ENCODE results near the gene TIE1.

The TIE1 gene

DNA sequence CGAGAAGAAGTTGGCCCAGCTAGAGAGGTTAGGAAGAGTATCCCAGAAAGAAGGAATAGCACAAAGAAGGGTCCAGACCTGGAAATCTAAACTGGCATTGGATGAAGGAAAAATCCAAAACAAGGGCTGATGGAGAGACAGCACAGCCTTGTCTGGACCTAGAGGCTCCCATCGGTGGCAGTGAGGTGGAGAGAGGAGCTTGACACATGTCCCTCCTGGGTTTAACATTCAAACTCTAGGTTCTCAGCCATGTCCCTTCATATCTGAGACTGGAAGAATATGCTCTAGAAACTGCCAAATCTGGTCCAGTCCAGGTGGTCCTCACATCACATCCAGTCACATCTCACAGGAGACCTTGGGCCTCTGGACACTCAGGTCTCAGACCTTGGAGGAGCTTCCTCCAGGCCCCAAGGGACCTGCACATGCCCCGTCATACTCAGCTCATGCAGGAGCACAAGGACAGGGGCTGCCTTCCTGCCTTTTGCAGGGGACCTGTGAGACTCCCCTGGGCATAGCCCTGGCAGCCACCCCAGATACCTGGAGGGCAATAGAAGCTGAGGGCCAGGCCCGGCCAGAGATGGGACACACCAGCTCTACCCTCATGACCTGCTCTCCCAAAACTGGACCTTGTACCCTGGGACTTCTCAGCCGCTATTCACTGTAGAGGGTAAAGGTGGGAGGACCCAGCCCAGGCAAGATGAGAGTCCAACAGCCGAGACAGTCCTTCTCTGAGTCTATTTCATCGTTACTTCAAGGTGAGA, 23.5 kb upstream of the TIE1 start:
- Histone ChIP-seq H3K4me3 (no peak overlapping the region), H3K9me3 (ENCODE audit: low read depth, low read length) (no peaks in the 10 kb centered on the region), H3K27ac (no peak overlapping the region), H3K9ac (ENCODE audit: insufficient read length) (no peak overlapping the region), H3K36me3 (ENCODE audit: insufficient read depth, low read length) (no peaks in the 10 kb centered on the region)
- TF ChIP-seq FOXP2 (optimal IDR thresholded peaks at IDR 0.05; ENCODE audit: control extremely low read depth, extremely low read length, insufficient read depth): no peak
- no peak for TF ChIP-seq POLR2AphosphoS5 (IDR thresholded peaks at IDR 0.05; ENCODE audit: borderline replicate concordance, low read depth, low read length)
- TF ChIP-seq EZH2 (IDR thresholded peaks at IDR 0.05): no peak
- no peak for DNase-seq (ENCODE audit: low read depth, low spot score)

DNA sequence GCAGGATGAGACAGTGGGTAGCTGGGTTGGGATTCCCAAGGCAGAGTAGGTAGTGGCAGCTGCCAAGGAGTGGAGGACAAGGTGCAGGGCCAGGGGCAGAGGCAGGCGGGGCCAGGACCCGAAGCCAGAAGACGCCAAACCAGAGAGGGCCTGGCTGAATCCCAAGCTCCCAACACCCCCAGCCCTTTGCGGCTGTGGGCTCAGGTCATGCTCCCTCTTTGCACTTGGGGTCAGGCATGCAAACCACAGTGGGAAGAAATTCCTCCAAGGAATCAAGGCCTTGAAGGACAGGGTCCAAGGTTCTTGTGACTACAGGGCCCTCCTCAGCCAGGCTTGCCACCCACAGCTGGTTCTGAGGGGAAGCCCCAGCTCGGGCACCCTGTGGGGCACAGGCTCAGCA, 21.6 kb upstream of the TIE1 start:
- H3K4me3 ChIP-seq: no peak overlapping the region
- TF ChIP-seq EZH2 (IDR thresholded peaks at IDR 0.05) (no peak), FOXP2 (optimal IDR thresholded peaks at IDR 0.05; ENCODE audit: control extremely low read depth, extremely low read length, insufficient read depth) (no peak), POLR2AphosphoS5 (IDR thresholded peaks at IDR 0.05; ENCODE audit: borderline replicate concordance, low read depth, low read length) (no peak)
- no peaks in the 10 kb centered on the region for H3K9me3 ChIP-seq (ENCODE audit: low read depth, low read length)
- no peaks in the 10 kb centered on the region for H3K36me3 ChIP-seq (ENCODE audit: insufficient read depth, low read length)
- no peak overlapping the region for H3K27ac ChIP-seq
- no peak overlapping the region for H3K9ac ChIP-seq (ENCODE audit: insufficient read length)
- no peak for DNase-seq (ENCODE audit: low read depth, low spot score)

DNA sequence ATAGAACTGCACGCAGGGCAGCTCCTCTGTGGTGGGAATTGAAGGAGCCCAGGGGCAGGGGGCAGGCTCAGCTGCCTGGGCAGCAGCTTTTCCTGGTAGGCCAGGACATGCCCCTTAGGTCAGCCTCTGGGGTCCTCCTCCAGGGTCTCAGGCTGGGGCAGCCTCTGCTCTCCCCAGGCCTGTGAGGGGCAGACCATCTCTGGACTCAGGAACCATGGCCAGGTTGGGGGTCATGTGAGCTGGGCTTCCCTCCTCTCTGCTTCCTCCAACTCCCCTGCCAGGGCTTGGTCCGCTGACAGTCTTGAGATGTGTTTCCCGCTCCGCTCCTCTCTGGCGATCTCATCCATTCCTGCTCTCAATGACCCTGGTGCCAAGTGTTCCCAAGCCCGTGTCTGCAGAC, 21.1 kb upstream of the TIE1 start:
- Histone ChIP-seq H3K27ac (no peak overlapping the region), H3K9me3 (ENCODE audit: low read depth, low read length) (no peaks in the 10 kb centered on the region), H3K4me3 (no peak overlapping the region), H3K9ac (ENCODE audit: insufficient read length) (no peak overlapping the region), H3K36me3 (ENCODE audit: insufficient read depth, low read length) (no peaks in the 10 kb centered on the region)
- no peak for TF ChIP-seq POLR2AphosphoS5 (IDR thresholded peaks at IDR 0.05; ENCODE audit: borderline replicate concordance, low read depth, low read length)
- TF ChIP-seq EZH2 (IDR thresholded peaks at IDR 0.05): no peak
- no peak for TF ChIP-seq FOXP2 (optimal IDR thresholded peaks at IDR 0.05; ENCODE audit: control extremely low read depth, extremely low read length, insufficient read depth)
- DNase-seq (ENCODE audit: low read depth, low spot score): no peak

DNA sequence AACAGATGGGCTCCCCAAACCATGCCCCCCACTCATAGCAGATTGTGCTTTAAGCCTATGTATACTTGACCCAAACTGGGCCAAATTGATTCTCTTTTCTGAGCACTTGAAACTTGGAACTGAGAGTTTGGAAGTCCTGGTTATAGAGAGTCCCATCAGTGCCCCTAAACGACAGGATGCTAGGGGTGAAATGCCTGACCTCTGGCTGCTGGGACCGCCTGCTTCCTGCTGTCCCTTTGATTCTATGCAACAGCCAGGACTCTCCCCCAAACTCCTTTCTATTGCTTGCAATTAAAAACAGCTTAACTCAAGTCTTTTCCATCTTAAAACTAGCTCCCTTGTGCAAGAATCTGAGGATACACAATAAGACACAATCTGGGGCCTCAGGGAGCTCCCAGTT, 20.1 kb upstream of the TIE1 start:
- TF ChIP-seq FOXP2 (optimal IDR thresholded peaks at IDR 0.05; ENCODE audit: control extremely low read depth, extremely low read length, insufficient read depth): no peak
- no peak for TF ChIP-seq POLR2AphosphoS5 (IDR thresholded peaks at IDR 0.05; ENCODE audit: borderline replicate concordance, low read depth, low read length)
- TF ChIP-seq EZH2 (IDR thresholded peaks at IDR 0.05): no peak
- H3K9ac ChIP-seq (ENCODE audit: insufficient read length): no peak overlapping the region
- no peak overlapping the region for H3K27ac ChIP-seq
- H3K36me3 ChIP-seq (ENCODE audit: insufficient read depth, low read length): no peaks in the 10 kb centered on the region
- no peaks in the 10 kb centered on the region for H3K9me3 ChIP-seq (ENCODE audit: low read depth, low read length)
- H3K4me3 ChIP-seq: no peak overlapping the region
- no peak for DNase-seq (ENCODE audit: low read depth, low spot score)

DNA sequence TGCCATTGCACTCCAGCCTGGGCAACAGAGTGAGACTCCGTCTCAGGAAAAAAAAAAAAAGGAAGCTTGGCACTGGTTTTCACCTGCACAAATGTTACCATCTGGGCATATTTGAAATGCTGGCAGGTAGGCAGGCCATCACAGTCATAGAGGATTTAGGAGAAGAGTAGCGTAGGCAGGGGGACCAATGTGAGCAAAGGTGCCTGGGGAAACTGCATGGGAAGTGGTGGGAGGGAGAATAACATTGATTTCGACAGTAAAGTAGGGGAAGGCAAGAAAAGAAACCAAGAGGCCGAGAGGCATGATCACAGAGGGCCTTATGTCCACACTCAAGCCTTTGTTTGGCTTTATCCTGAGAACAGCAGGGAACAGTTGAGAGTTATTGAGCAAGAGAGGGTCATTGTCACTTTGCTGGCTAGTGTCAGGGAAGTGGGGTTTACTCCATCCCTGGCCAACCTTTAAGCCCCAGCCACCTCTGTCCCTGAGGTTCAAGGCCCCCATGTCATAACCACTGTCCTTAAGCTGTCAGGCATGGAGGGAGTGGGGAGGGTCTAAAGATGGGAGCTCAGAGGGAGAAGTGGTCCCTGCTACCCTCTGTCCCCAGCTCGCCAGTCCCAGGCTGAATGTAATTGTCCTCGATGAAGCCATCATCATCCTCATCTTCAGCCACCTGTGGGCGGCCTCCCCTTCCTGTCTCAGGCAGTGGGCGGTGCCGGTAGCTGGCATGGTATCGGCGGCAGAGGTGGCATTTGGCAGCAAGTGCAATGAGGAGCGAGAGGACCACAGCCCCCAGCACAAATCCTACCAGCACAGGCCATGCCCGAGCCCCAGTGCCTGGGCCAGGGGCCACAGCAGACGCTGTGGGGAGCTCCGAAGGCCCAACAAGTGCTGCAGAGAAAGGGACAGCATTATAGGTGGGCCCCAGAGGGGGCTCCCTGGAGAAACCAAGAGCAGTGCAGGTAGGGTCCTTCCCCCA, 18.3 kb upstream of the TIE1 start:
- TF ChIP-seq FOXP2 (optimal IDR thresholded peaks at IDR 0.05; ENCODE audit: control extremely low read depth, extremely low read length, insufficient read depth): no peak
- no peak for TF ChIP-seq EZH2 (IDR thresholded peaks at IDR 0.05)
- no peak for TF ChIP-seq POLR2AphosphoS5 (IDR thresholded peaks at IDR 0.05; ENCODE audit: borderline replicate concordance, low read depth, low read length)
- Histone ChIP-seq H3K27ac (no peak overlapping the region), H3K9ac (ENCODE audit: insufficient read length) (no peak overlapping the region)

DNA sequence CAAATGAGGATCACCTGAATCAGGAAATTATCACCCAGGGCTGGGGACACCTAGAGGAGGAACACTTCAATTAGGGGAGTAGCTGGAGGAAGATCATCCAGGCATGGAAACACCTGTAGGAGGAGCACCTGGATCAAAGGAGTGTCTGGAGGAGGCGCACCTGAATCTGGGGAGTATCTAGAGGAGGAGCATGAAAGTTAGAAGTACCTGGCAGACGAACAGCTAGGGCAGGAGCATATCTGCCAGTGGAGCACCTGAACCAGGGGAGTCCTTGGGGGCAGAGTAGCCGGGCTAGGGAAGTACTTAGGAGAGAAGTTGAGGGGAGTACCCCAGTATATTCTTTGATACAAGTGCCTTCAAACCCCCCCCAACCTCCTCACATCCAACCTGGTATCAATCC, 16.7 kb upstream of the TIE1 start:
- no peaks in the 10 kb centered on the region for H3K9me3 ChIP-seq (ENCODE audit: low read depth, low read length)
- H3K27ac ChIP-seq: no peak overlapping the region
- no peak overlapping the region for H3K9ac ChIP-seq (ENCODE audit: insufficient read length)
- DNase-seq (ENCODE audit: low read depth, low spot score): no peak
- TF ChIP-seq FOXP2 (optimal IDR thresholded peaks at IDR 0.05; ENCODE audit: control extremely low read depth, extremely low read length, insufficient read depth) (no peak), EZH2 (IDR thresholded peaks at IDR 0.05) (no peak), POLR2AphosphoS5 (IDR thresholded peaks at IDR 0.05; ENCODE audit: borderline replicate concordance, low read depth, low read length) (no peak)
- H3K36me3 ChIP-seq (ENCODE audit: insufficient read depth, low read length): no peaks in the 10 kb centered on the region
- no peak overlapping the region for H3K4me3 ChIP-seq

More for the DNA sequence above, 18.3 kb upstream of the TIE1 start:
- no peak for DNase-seq (ENCODE audit: low read depth, low spot score)
- no peaks in the 10 kb centered on the region for H3K36me3 ChIP-seq (ENCODE audit: insufficient read depth, low read length)
- no peak overlapping the region for H3K4me3 ChIP-seq
- no peaks in the 10 kb centered on the region for H3K9me3 ChIP-seq (ENCODE audit: low read depth, low read length)

DNA sequence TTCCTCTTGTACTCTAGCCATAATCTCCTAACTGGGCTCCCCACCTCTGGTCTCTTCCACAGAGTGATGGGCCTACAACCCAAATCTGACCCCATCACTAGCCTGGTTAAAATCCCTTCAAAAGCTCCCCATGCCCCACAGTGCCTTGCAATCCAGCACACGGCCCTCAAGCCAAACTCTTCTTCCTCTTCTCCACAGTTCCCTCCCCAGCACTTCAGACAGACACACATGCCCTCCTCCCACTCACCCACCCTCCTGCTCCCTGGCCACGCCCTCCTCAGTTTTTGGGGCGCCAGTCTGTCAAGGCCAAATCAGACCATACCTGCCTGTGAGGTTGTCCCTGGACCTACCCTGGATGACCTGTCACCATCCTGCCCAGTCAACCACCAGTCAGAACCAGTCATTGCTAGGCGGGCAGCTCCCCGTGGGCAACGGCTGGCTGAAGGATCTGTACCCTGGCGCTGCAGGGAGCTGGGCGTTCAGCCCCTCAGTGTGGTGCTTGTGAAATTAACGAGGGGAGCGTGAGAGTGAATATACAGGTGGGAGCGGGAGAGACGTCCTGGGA, 16.2 kb upstream of the TIE1 start:
- Histone ChIP-seq H3K9me3 (ENCODE audit: low read depth, low read length) (no peaks in the 10 kb centered on the region), H3K27ac (no peak overlapping the region), H3K9ac (ENCODE audit: insufficient read length) (no peak overlapping the region), H3K4me3 (no peak overlapping the region), H3K36me3 (ENCODE audit: insufficient read depth, low read length) (no peaks in the 10 kb centered on the region)
- DNase-seq (ENCODE audit: low read depth, low spot score): no peak
- TF ChIP-seq FOXP2 (optimal IDR thresholded peaks at IDR 0.05; ENCODE audit: control extremely low read depth, extremely low read length, insufficient read depth): no peak
- TF ChIP-seq POLR2AphosphoS5 (IDR thresholded peaks at IDR 0.05; ENCODE audit: borderline replicate concordance, low read depth, low read length): no peak
- TF ChIP-seq EZH2 (IDR thresholded peaks at IDR 0.05): no peak
